ENCODE data around the gene CLSTN1.

The CLSTN1 gene

GRCh38 chr1:9823943-9824701, at the start of gene CLSTN1:
Gene CLSTN1, minus strand, starts transcription at chr1:9823965. Its CDS starts 232 bp downstream, at chr1:9823733.
- DNase-seq (ENCODE audit: extremely low read depth in 1 of 2, low read depth in 1 of 2): peak; percentile 76 to 81

GRCh38 chr1:9873385-9873784, 49.6 kb upstream of the CLSTN1 start:
- DNase-seq (ENCODE audit: extremely low read depth in 1 of 2, low read depth in 1 of 2): no peak

GRCh38 chr1:9872430-9873165, 48.8 kb upstream of the CLSTN1 start:
- no peak for DNase-seq (ENCODE audit: extremely low read depth in 1 of 2, low read depth in 1 of 2)

- DNase-seq (ENCODE audit: extremely low read depth in 1 of 2, low read depth in 1 of 2): no peak
These were observed 48.1 kb upstream of the CLSTN1 start for GRCh38 chr1:9871707-9872425.

GRCh38 chr1:9871021-9871420, 47.3 kb upstream of the CLSTN1 start:
- DNase-seq (ENCODE audit: extremely low read depth in 1 of 2, low read depth in 1 of 2): no peak

- no peak for DNase-seq (ENCODE audit: extremely low read depth in 1 of 2, low read depth in 1 of 2)
These were observed 46.8 kb upstream of the CLSTN1 start for GRCh38 chr1:9870572-9870971.

- DNase-seq (ENCODE audit: extremely low read depth in 1 of 2, low read depth in 1 of 2): no peak
These were observed 46.1 kb upstream of the CLSTN1 start for GRCh38 chr1:9869831-9870251.

GRCh38 chr1:9868244-9868590, 44.5 kb upstream of the CLSTN1 start:
- no peak for DNase-seq (ENCODE audit: extremely low read depth in 1 of 2, low read depth in 1 of 2)

GRCh38 chr1:9867408-9868243, 43.9 kb upstream of the CLSTN1 start:
- DNase-seq (ENCODE audit: extremely low read depth in 1 of 2, low read depth in 1 of 2): peak; percentile 60

GRCh38 chr1:9866836-9867235, 43.1 kb upstream of the CLSTN1 start:
- DNase-seq (ENCODE audit: extremely low read depth in 1 of 2, low read depth in 1 of 2): no peak

GRCh38 chr1:9865724-9866123, 42.0 kb upstream of the CLSTN1 start:
- DNase-seq (ENCODE audit: extremely low read depth in 1 of 2, low read depth in 1 of 2): no peak

GRCh38 chr1:9863371-9863770, 39.6 kb upstream of the CLSTN1 start:
- no peak for DNase-seq (ENCODE audit: extremely low read depth in 1 of 2, low read depth in 1 of 2)

- DNase-seq (ENCODE audit: extremely low read depth in 1 of 2, low read depth in 1 of 2): no peak
These were observed 37.6 kb upstream of the CLSTN1 start for GRCh38 chr1:9861360-9861759.

- DNase-seq (ENCODE audit: extremely low read depth in 1 of 2, low read depth in 1 of 2): no peak
These were observed 37.1 kb upstream of the CLSTN1 start for GRCh38 chr1:9860887-9861286.

GRCh38 chr1:9859281-9860014, 35.7 kb upstream of the CLSTN1 start:
- DNase-seq (ENCODE audit: extremely low read depth in 1 of 2, low read depth in 1 of 2): no peak

- DNase-seq (ENCODE audit: extremely low read depth in 1 of 2, low read depth in 1 of 2): no peak
These were observed 34.7 kb upstream of the CLSTN1 start for GRCh38 chr1:9858293-9859035.

GRCh38 chr1:9855186-9855585, 31.4 kb upstream of the CLSTN1 start:
- no peak for DNase-seq (ENCODE audit: extremely low read depth in 1 of 2, low read depth in 1 of 2)

GRCh38 chr1:9853249-9853595, 29.5 kb upstream of the CLSTN1 start:
- DNase-seq (ENCODE audit: extremely low read depth in 1 of 2, low read depth in 1 of 2): no peak

GRCh38 chr1:9852410-9853248, 28.9 kb upstream of the CLSTN1 start:
- no peak for DNase-seq (ENCODE audit: extremely low read depth in 1 of 2, low read depth in 1 of 2)
